GM21515 (cell line): Measurements from ENCODE around the gene FCRLB.
A peak's percentile ranks its signal among the peaks of the same experiment; 100 is the strongest.
"Not testable (repeated sequence)": the region's sequence is repeated elsewhere in the genome, so short reads cannot be mapped to it uniquely, and the experiment has no call there.

Source experiments
- ATAC-seq: cut with Tn5 transposase; IDR thresholded peaks from one replicate; pipeline ENCODE4 v1.9.1; 2021; ENCODE audit not compliant: unreplicated experiment

Gene FCRLB, protein sequence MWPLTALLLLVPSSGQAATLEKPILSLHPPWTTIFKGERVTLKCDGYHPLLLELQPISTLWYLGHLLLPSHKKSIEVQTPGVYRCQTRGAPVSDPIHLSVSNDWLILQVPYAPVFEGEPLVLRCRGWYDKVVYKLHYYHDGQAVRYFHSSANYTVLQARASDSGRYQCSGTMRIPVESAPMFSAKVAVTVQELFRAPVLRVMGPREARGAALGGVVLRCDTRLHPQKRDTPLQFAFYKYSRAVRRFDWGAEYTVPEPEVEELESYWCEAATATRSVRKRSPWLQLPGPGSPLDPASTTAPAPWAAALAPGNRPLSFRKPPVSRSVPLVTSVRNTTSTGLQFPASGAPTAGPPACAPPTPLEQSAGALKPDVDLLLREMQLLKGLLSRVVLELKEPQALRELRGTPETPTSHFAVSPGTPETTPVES

DNA sequence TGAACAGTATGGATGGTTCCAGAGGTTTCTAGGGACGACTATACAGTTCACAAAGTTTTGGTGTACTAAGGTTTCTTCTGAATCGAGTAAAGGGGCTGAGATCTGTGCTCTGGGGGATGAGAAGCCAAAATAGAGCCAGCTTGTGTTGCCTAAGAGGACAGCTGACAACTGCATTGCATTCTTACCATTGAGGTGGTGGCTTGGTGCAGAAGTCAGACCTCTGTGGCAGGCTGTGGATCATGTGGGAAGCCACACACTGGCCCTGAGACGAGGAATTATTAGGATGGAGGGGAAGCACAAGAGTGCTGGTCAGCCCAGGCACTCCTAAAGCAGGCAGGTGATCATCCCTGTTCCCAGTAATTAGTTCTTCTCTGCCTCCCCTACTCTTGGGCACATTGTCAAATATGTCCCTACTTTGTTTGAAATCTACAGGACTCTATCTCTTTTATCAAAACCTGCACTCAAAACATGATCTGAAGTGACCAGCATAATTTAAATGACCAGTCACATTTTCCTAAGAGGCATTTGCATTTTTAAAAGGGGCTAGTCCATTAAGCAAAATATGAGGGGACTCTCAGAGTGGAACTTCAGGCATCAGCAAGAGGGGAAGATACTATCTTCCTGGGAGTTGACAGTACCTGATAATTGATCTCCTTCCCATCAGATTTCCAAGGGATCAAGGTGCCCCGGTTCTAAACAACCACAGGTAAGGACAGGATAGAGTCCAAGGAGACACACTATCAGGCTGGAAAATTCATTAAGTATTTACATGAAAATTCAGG is at the start of gene FCRLB:
TSS of gene FCRLB (plus strand) at position 589 of the 782 bp plus-strand sequence. CDS start 1,129 bp downstream, outside the sequence.
- no peak for ATAC-seq

DNA sequence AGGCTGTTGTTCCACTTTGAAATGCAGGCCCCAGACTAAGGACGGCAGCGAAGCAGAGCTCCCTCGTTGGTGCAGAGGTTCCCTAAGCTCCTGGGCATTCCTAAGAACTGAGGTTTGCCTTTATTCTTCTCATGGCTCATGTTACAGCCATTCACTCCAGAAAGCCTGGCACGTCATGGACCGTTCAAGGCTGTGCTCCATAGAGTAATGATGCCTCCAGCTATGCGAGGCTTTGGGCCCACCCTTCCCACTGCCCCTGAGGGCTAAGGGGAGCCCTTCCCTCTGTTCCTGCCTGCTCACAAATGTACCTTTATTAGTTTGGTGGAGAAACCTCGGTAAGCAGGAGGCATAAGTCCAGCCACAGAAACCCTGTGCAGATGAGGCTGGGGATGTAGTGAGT is 47.9 kb upstream of the FCRLB start:
- ATAC-seq: not testable (repeated sequence)

DNA sequence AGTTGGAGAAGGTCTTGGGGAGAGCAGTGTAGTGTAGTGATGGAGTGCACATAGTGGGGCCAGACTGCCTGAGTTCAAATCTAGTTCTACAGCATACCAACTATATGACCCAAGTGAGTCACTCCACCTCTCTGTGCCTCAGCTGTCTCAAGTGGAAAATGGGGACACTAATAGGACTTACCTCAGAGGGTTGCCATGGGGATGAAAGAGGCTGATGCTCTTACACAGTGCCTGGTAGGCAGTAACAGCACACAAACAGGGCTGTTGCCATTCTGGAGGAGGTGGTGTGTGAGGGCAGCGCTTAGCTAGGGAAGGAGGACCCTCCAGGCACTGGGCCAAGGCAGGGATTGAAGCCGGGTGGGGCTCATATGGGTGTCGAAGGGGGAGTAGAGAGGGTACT is 46.9 kb upstream of the FCRLB start:
- not testable (repeated sequence) for ATAC-seq

DNA sequence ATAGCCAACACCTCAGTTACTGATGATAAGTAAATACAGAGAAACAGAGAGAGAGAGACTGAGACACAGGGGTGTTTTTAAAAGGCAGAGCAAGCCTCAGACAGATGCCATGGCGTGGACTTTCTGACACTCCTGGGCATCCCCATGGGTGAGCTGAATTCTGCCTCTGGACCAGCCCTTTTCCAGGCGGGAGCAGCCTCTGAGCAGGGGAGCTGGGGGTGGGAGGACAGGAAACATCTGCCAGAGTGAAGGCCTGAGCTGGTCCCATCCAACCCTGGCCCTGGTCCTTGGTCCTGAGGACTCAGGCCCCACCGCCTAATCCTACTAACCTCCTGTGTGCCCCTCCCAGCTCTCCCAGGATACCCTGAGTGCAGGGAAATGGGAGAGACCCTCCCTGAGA is 46.4 kb upstream of the FCRLB start:
- ATAC-seq: not testable (repeated sequence)

DNA sequence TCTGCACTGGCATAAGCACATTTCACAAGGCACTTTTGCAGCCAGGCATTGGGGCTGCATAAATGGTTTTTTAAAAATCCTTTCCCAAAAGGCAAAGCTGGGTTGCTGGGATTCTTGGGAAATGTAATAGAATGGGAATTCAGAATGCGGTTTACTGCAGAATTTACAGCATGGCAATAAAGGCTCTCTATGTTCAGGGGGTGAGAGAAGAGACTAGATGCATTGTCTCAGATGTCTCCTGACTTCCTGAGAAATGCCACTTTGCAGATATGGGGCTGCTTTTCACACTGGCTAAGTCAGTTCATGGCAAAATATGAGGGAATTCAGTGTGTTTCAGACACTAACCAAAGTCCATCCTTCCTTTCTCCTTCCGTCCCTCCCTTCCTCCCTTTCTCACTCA is 44.9 kb upstream of the FCRLB start:
- no peak for ATAC-seq

DNA sequence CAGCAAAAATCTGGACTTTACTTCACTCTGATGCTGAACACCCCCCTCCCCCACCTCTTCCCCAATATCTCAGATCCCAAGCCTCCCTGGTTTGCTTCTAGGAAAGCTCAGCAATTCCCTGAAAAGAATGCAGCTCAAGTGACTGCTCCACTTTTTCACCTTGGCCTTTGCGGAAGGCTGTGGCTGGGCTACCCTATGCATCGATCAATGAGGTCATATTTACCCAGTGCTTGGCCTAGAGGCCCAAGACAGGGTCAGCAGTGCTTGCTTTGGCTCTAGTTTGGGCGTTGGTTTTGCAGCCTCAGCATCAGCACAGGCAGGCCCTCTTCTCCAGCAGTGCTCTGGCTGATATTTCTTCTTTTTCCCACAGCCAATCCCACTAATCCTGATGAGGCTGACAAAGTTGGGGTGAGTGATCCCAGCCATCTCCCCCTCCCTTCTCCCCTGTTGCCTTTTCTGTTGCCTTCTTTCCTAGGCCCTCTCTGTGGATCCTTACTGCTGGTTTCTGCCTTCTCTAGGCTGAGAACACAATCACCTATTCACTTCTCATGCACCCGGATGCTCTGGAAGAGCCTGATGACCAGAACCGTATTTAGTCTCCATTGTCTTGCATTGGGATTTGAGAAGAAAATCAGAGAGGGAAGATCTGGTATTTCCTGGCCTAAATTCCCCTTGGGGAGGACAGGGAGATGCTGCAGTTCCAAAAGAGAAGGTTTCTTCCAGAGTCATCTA is 44.2 kb upstream of the FCRLB start:
- ATAC-seq: no peak

DNA sequence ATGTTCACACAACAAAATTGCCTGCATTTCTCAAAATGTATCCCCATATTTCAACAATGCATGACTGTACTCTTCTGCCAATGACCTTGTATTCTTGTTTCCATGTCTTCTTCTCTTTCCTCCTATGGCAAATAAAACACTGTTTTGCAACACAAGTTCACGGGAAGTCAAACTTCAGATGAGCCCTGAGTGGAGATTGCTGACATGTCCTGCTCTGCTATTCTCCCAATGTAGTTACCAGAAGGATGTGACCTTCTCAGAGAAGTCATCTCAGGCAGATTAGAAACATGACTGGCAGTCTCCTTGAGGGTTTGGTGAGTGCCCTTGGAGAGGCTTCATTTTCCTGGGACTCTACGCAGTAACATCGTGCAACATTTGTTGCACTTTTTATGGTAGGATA is 42.8 kb upstream of the FCRLB start:
- no peak for ATAC-seq

DNA sequence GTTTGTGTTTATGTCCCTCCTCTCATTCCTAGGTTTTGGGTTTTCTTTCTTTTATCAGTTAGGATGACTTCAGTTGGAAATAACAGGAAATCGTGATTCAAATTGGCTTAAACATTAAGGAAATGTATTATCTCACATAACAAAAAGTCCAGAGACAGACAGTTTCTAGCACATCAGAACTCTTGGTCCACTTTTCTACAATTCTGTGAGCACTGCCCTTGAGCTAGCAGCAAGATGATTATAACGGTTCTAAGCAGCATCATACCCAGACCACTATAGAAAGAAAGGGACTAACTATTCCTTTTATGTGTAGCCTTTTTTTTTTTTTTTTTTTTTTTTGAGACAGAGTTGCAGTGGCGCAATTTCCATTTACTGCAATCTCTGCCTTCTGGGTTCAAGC is 39.5 kb upstream of the FCRLB start:
- ATAC-seq: no peak

DNA sequence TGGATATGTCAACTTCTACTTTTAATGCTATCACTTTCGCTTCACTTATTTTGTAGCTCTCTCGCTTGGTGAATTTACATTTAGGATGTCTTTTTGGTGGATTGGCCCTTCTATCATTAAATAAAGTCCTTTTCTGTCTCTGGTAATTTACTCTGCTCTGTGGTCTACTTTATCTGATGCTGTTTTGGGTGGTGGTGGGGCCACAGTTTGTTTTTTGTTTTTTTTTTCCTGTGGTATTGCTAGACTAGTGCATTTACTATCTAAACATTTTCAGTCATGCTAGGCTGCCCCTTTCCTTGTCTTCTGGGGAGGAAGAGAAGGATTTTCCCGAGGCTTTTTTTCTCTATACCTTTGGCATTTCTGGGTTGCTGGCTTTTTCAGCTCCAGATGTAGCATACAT is 32.4 kb upstream of the FCRLB start:
- ATAC-seq: no peak

DNA sequence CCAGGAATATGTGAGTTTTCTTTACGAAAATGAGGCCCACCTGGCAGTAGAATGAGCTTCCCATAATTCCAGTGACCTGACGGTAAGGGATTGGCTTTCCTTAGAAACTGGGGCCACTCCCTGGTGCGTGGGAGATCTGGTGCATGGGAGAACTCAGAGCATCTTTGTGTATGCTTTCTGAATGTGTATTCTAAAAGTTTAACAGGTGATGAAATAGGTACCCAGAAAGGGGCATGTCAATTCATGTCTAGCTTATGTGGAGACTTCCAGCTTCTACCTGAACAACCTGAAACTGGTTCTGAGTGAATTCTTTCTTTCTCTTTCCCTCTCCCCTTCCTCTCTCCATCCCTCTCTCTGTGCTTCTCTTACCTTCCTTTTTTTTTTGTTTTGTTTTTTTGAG is 29.5 kb upstream of the FCRLB start:
- ATAC-seq: no peak

DNA sequence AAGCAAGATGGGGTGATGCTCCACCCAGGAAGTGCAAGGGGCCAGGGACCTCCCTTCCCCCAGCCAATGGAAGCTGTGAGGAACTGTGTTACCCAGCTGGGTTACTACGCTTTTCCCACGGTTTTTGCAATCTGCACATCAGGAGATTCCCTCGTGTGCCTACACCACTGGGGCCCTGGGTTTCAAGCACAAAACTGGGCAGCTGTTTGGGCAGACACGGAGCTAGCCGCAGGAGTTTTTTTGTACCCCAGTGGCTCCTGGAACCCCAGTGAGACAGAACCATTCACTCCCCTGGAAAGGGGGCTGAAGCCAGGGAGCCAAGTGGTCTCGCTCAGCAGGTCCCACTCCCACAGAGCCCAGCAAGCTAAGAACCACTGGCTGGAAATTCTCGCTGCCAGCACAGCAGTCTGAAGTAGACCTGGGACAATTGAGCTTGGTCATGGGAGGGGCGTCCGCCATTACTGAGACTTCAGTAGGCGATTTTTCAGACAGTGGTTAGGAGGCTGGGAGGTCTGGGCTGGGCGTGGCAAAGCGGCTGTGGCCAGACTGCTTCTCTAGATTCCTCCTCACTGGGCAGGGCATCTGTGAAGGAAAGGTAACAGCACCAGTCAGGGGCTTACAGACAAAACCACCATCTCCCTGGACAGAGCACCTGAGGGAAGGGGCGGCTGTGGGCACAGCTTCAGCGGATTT is 28.2 kb upstream of the FCRLB start:
- not testable (repeated sequence) for ATAC-seq

DNA sequence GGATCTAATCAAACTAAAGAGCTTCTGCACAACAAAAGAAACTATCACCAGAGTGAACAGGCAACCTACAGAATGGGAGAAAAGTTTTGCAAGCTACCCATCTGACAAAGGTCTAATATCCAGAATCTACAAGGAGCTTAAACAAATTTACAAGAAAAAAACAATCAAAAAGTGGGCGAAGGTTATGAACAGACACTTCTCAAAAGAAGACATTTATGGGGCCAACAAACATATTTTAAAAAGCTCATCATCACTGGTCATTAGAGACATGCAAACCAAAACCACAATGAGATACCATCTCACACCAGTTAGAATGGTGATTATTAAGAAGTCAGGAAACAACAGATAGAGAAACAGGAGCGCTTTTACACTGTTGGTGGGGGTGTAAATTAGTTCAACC is 23.0 kb upstream of the FCRLB start:
- ATAC-seq: not testable (repeated sequence)

DNA sequence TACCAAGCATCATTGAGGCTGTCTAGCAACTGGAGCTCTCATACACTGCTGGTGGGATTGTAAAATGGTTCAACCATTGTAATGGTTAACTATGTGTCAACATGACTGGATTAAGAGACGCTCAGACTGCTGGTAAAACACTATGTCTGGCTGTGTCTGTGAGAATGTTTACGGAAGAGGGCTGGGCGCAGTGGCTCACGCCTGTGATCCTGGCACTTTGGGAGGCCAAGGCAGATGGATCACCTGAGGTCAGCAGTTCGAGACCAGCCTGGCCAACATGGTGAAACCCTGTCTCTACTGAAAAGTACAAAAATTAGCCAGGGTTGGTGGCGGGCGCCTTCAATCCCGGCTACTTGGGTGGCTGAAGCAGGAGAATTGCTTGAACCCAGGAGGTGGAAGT is 19.1 kb upstream of the FCRLB start:
- no peak for ATAC-seq

DNA sequence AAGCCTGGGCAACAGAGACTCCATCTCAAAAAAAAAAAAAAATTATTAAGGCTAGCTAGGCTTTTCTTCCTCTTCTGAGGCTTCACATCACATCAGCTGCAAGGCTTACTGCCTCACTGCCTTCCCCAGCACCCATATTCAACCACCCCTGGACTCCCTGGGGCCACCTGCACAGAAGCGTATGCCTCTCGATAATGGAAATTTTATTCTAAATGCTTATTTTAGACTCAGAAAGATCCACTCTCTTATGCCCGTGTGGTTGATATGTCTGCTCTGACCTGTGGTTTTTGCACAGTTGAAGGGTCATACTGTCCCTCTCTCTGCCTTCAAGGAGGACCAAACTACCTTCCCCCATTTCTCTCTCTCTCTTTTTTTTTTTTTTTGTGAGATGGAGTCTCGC is 15.8 kb upstream of the FCRLB start:
- no peak for ATAC-seq

DNA sequence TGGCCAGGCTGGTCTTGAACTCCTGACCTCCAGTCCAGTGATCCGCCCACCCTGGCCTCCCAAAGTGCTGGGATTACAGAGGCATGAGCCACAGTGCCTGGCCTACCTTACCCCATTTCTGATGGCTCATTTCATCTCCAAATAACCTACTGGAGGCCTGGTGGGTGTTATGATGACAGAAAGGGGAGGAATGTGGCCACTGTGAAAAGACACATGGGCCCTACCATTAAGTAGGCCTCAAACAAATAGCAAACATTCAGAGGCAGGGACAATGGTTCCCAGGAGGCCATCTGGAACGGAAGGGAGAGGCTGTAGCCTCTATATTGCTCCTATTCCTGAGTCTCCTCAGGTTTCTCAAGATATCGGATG is 15.2 kb upstream of the FCRLB start:
- ATAC-seq: peak; percentile 1

DNA sequence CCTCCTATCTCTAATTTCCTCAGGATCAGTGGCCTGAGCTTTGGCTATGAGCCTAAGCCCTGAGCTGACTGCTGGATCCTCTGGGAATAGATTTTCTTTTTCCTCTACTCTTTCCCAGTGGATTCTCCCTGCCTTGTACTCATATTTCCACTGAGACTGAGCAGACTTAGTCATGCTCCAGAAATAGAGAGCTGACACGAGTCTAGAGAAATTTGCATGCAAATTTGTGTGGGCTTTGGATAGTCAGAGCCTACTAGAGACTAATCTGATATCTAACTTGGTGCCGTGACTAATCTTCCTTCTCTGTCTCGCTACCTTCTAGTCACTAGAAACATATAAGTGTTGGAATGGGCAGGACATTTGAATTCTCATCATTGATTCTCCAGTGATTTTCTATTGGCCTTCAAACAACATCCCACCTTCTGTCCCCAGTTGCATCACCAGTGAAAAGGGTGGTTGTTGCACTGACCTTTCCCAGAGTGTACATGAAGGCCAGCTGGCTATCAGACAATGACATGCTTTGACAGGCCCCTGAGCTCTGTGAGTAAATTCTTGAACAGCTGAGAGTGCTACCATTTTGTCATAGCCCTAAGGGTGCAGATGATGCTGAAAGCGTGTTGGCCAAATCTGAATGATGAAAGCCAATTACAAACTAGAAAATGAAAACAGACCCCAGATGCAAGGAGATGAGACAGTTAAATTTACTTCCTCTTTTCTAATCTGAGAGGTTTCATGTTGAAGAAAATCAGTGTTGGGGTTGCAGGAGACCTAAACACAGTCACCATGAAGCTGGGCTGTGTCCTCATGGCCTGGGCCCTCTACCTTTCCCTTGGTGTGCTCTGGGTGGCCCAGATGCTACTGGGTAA is 14.6 kb upstream of the FCRLB start, which contains the start of gene FCRLA:
TSS of gene FCRLA (plus strand) at position 748 of the 866 bp plus-strand sequence. CDS start at position 784, 36 bp downstream.
- ATAC-seq: peak; percentile 67

DNA sequence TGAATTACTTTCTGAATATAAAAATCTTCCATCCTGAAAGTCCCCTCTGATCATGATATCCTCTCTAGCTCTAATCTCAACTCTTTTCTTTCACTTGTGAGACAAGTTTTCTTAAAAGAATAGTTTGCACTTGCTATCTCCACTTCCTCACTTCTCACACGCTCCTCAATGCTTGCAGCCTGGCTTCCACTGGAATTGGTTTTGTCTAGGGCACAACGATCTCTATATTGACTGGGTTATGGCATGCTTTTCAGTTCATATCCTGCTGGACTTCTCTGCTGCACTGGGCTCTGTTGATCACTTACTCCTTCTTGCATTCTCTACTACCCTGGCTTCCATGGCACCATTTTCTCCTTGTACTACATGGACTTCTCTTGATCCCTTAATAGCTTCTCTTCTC is 13.8 kb upstream of the FCRLB start:
- ATAC-seq: no peak

DNA sequence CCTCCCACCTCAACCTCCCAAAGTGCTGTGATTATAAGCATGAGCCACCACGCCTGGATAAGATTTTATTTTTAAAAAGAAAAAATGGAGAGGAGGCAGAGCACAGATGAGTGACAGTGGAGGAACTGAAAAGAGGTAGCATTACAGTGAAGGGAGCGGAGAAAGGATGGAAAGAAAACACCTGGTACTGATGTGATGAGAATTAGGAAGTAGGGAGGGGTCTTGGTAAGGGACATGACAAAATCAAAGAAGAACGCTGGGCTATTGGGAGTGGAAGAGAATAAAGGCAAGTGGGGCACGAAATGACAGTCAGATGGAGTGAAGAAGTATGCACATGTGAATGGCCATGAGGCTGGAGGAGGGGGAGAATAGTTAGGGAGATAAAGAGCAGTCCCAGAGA is 12.0 kb upstream of the FCRLB start:
- ATAC-seq: no peak

DNA sequence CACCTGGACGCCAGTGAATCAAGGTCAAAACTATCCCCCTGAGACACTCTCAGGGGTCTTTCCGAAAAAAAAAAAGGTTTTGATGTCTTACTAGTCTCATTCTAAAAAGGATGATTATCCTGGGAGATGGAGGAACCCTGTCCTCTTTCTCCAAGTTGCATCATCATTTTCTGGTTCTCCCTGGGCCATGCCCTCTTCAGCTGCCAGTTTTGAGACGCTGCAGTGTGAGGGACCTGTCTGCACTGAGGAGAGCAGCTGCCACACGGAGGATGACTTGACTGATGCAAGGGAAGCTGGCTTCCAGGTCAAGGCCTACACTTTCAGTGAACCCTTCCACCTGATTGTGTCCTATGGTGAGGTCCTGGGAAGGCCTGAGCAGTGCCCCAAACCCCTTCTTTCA is 10.8 kb upstream of the FCRLB start:
- ATAC-seq: no peak
